Panc1 (cell line): ENCODE results near the gene MS4A6A. TPM values are rescaled to one million over a fixed set of nuclear protein-coding genes. Genes with fewer than 3 reads are reported as not detected.

Experiments used
- ATAC-seq: fragments of 200-7000 bp; cut with Tn5 transposase; 2 replicates; pipeline ENCODE4 v1.9.1; 2020; ENCODE audit warnings: mild to moderate bottlenecking, moderate library complexity
- BruUV-seq: library from RNA; stranded (reverse); fragments of 400-500 nt; replicated peaks from 2 replicates; lab custom pipeline; 2021; lab: Mats Ljungman, UMichigan
- CTCF ChIA-PET: fragments of 300-600 bp; sonication (Branson Sonifier 250); formaldehyde crosslinking; loops from one replicate; lab custom pipeline; 2022; ENCODE audit warnings: antibody characterized with exemption; lab: Charles Lee
- POLR2A ChIA-PET: fragments of 300-600 bp; sonication (Branson Sonifier 250); formaldehyde crosslinking; loops from one replicate; lab custom pipeline; 2022; ENCODE audit warnings: antibody characterized with exemption; lab: Charles Lee
- DNase-seq: peaks from one replicate; pipeline ENCODE4 v3.0.0-alpha.2; 2010; ENCODE audit warnings: low read depth, low spot score
- H3K27ac ChIP-seq: 2 replicates; pipeline ENCODE4 v1.5.1; 2011; ENCODE audit warnings: mild to moderate bottlenecking, low read length, inconsistent platforms
- H3K27me3 ChIP-seq: fragments of 200-500 bp; sonication (Bioruptor generic); 2 replicates; pipeline ENCODE4 v1.6.0; 2014; ENCODE audit warnings: low read length, inconsistent platforms; ENCODE audit not compliant: control insufficient read depth, insufficient read depth
- H3K36me3 ChIP-seq: fragments of 200-500 bp; sonication (Bioruptor generic); 2 replicates; pipeline ENCODE4 v1.5.1; 2014; ENCODE audit warnings: inconsistent platforms, mild to moderate bottlenecking, low read length, moderate library complexity; ENCODE audit not compliant: control insufficient read depth, insufficient read depth
- H3K4me1 ChIP-seq: 2 replicates; pipeline ENCODE4 v1.5.1; 2011; ENCODE audit warnings: inconsistent platforms, mild to moderate bottlenecking, low read length, moderate library complexity; ENCODE audit not compliant: control insufficient read depth, insufficient read depth
- H3K4me3 ChIP-seq, 2 experiments: 2 replicates each; pipeline ENCODE4 v1.5.1; 2011 to 2012; ENCODE audit warnings: low read depth in 2 of 2, low read length in 2 of 2, mild to moderate bottlenecking in 2 of 2, inconsistent platforms in 1 of 2, moderate library complexity in 1 of 2
- H3K9me3 ChIP-seq: fragments of 200-500 bp; sonication (Bioruptor generic); 2 replicates; pipeline ENCODE4 v1.5.1; 2014; ENCODE audit warnings: low read depth, mild to moderate bottlenecking, inconsistent platforms, low read length, moderate library complexity; ENCODE audit not compliant: control insufficient read depth, insufficient read depth
- POLR2AphosphoS5 ChIP-seq: IDR thresholded peaks from 2 replicates; pipeline ENCODE4 v1.6.1; 2012; ENCODE audit warnings: mild to moderate bottlenecking, low read depth, low read length, moderate library complexity
- SIN3A ChIP-seq: IDR thresholded peaks from 2 replicates; pipeline ENCODE4 v1.6.1; 2012; ENCODE audit warnings: low read depth, mild to moderate bottlenecking, low read length, moderate library complexity, borderline replicate concordance; ENCODE audit not compliant: insufficient read depth
- TCF7L2 ChIP-seq: IDR thresholded peaks from 2 replicates; pipeline ENCODE4 v1.6.1; 2011; ENCODE audit warnings: mild to moderate bottlenecking, low read depth, low read length, inconsistent platforms
- in situ Hi-C: cut with HindIII; loops from 2 replicates; pipeline ENCODE4 v1.10.0; 2016; ENCODE audit warnings: low sequenced_read_pairs, low pct_unique_long_range_greater_than_20kb
- intact Hi-C: fragments of 100-400 bp; cut with micrococcal nuclease; formaldehyde crosslinking; loops from one replicate; pipeline ENCODE4 v1.10.0; 2022; ENCODE audit not compliant: unreplicated experiment
- total RNA-seq: library from RNA; stranded (reverse); gene quantifications from one replicate; pipeline ENCODE4 v1.2.1, GENCODE V29; 2021; ENCODE audit not compliant: unreplicated experiment
- TF ChIP-seq, protein P1 (sequence below), 2 experiments: IDR thresholded peaks; 2 replicates each; pipeline ENCODE4 v1.6.1; 2011 to 2012; ENCODE audit warnings: low read depth in 2 of 2, control low read depth in 1 of 2, low read length in 1 of 2, mild to moderate bottlenecking in 1 of 2, moderate library complexity in 1 of 2; ENCODE audit not compliant: insufficient read depth in 1 of 2
- TF ChIP-seq, protein P2 (sequence below): fragments of 450-650 bp; IDR thresholded peaks from 2 replicates; pipeline ENCODE4 v1.5.1; 2017; ENCODE audit warnings: mild to moderate bottlenecking

MS4A6A gene
- total RNA-seq, 1 experiment from 2014 or later = not detected

DNA sequence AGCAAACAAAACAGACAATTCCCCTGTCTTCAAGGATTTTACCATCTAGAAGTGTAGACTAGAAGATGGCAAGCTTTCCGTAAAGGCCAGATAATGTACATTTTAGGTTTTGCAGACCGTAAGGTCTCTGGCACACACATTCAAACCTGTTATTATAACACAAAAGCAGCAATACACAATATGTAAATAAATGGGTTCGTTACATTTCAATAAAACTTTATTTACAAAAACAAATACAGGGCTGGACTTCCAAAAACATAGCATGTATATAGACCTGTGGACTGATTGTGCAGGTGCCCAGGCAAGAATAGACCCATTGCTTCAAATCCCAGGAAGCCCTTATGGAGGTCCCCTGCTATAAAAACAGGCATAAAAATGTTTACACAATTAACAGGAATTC, 27.1 kb upstream of the MS4A6A start:
- Histone ChIP-seq H3K36me3 (no peaks in the 10 kb centered on the region), H3K4me1 (no peaks in the 10 kb centered on the region), H3K27ac (no peak overlapping the region), H3K9me3 (no peaks in the 10 kb centered on the region), H3K27me3 (no peaks in the 10 kb centered on the region), H3K4me3 (no peak overlapping the region)
- ChIA-PET CTCF (no interaction called here), POLR2A (no interaction called here)
- DNase-seq (no peak), ATAC-seq (no peak)
- intact Hi-C loops (no loop called here), in situ Hi-C loops (no loop called here)
- BruUV-seq = no TSS peak
- TF ChIP-seq, protein P1, sequence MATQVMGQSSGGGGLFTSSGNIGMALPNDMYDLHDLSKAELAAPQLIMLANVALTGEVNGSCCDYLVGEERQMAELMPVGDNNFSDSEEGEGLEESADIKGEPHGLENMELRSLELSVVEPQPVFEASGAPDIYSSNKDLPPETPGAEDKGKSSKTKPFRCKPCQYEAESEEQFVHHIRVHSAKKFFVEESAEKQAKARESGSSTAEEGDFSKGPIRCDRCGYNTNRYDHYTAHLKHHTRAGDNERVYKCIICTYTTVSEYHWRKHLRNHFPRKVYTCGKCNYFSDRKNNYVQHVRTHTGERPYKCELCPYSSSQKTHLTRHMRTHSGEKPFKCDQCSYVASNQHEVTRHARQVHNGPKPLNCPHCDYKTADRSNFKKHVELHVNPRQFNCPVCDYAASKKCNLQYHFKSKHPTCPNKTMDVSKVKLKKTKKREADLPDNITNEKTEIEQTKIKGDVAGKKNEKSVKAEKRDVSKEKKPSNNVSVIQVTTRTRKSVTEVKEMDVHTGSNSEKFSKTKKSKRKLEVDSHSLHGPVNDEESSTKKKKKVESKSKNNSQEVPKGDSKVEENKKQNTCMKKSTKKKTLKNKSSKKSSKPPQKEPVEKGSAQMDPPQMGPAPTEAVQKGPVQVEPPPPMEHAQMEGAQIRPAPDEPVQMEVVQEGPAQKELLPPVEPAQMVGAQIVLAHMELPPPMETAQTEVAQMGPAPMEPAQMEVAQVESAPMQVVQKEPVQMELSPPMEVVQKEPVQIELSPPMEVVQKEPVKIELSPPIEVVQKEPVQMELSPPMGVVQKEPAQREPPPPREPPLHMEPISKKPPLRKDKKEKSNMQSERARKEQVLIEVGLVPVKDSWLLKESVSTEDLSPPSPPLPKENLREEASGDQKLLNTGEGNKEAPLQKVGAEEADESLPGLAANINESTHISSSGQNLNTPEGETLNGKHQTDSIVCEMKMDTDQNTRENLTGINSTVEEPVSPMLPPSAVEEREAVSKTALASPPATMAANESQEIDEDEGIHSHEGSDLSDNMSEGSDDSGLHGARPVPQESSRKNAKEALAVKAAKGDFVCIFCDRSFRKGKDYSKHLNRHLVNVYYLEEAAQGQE (IDR thresholded peaks at IDR 0.05; ENCODE audit: insufficient read depth in 1 of 2, low read depth in 2 of 2, low read length in 1 of 2) = no peak
- TF ChIP-seq, protein P2, sequence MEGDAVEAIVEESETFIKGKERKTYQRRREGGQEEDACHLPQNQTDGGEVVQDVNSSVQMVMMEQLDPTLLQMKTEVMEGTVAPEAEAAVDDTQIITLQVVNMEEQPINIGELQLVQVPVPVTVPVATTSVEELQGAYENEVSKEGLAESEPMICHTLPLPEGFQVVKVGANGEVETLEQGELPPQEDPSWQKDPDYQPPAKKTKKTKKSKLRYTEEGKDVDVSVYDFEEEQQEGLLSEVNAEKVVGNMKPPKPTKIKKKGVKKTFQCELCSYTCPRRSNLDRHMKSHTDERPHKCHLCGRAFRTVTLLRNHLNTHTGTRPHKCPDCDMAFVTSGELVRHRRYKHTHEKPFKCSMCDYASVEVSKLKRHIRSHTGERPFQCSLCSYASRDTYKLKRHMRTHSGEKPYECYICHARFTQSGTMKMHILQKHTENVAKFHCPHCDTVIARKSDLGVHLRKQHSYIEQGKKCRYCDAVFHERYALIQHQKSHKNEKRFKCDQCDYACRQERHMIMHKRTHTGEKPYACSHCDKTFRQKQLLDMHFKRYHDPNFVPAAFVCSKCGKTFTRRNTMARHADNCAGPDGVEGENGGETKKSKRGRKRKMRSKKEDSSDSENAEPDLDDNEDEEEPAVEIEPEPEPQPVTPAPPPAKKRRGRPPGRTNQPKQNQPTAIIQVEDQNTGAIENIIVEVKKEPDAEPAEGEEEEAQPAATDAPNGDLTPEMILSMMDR = no peak
- TF ChIP-seq SIN3A (no peak), POLR2AphosphoS5 (no peak), TCF7L2 (no peak)

DNA sequence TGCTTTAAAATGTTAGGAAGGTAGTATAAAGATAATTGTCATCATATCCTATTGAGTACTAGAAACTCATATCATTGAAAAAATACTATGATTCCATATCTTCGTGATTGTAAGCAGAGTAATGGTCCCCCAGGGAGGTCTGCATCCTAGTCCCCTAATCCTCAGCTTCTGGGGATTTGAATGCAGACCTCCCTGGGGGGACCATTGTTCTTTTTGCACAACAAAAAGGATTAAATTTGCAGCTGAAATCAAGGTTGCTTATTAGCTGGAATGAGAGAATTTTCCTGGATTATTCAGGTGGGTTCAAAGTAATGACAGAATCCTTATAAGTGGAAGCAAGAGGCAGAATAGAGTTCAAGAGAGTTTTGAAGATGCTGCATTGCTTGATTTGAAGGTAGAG, 26.1 kb upstream of the MS4A6A start:
- H3K36me3 ChIP-seq = no peaks in the 10 kb centered on the region
- no peaks in the 10 kb centered on the region for H3K4me1 ChIP-seq
- H3K27ac ChIP-seq = no peak overlapping the region
- ATAC-seq = no peak
- ChIA-PET CTCF (no interaction called here), POLR2A (no interaction called here)
- no peaks in the 10 kb centered on the region for H3K9me3 ChIP-seq
- H3K27me3 ChIP-seq = no peaks in the 10 kb centered on the region
- in situ Hi-C loops (no loop called here), intact Hi-C loops (no loop called here)
- no TSS peak for BruUV-seq
- TF ChIP-seq, protein P2 = no peak
- no peak for TF ChIP-seq POLR2AphosphoS5
- TF ChIP-seq TCF7L2 = no peak
- no peak for DNase-seq
- H3K4me3 ChIP-seq = no peak overlapping the region
